Activated T-cell treated with anti-CD3 and anti-CD28 coated beads, Interleukin-2, amount 50 U/mL, for 48 hours (primary cell): ENCODE results near the gene CDH20.

ENCODE experiments used
- DNase-seq, 2 experiments: peaks; one replicate each; pipeline ENCODE4 v3.0.0-alpha.2; 2020

The CDH20 gene

GRCh38 chr18:61432590-61432989, 99.4 kb downstream of the CDH20 start:
- no peak for DNase-seq

- no peak for DNase-seq
Observed at GRCh38 chr18:61435064-61435652, 101.9 kb downstream of the CDH20 start.

- no peak for DNase-seq
Observed at GRCh38 chr18:61443081-61443725, 110.0 kb downstream of the CDH20 start.

GRCh38 chr18:61448316-61448715, 115.1 kb downstream of the CDH20 start:
- DNase-seq = no peak

GRCh38 chr18:61459896-61460648, 126.8 kb downstream of the CDH20 start:
- DNase-seq = no peak

- no peak for DNase-seq
Observed at GRCh38 chr18:61464551-61465142, 131.4 kb downstream of the CDH20 start.

- no peak for DNase-seq
Observed at GRCh38 chr18:61466736-61467135, 133.5 kb downstream of the CDH20 start.

- no peak for DNase-seq
Observed at GRCh38 chr18:61470031-61470674, 136.9 kb downstream of the CDH20 start.

- no peak for DNase-seq
Observed at GRCh38 chr18:61471541-61471940, 138.3 kb downstream of the CDH20 start.

GRCh38 chr18:61471942-61472341, 138.7 kb downstream of the CDH20 start:
- no peak for DNase-seq

GRCh38 chr18:61474341-61474740, 141.1 kb downstream of the CDH20 start:
- no peak for DNase-seq

- DNase-seq = no peak
Observed at GRCh38 chr18:61474918-61475317, 141.7 kb downstream of the CDH20 start.

- no peak for DNase-seq
Observed at GRCh38 chr18:61475931-61476330, 142.7 kb downstream of the CDH20 start.

- no peak for DNase-seq
Observed at GRCh38 chr18:61489334-61489733, 156.1 kb downstream of the CDH20 start.

GRCh38 chr18:61496374-61496773, 163.1 kb downstream of the CDH20 start:
- no peak for DNase-seq

GRCh38 chr18:61497422-61497821, 164.2 kb downstream of the CDH20 start:
- DNase-seq = no peak

- peak in 1 of 2 experiments; percentile 15 for DNase-seq
Observed at GRCh38 chr18:61502472-61502871, 169.2 kb downstream of the CDH20 start.

- no peak for DNase-seq
Observed at GRCh38 chr18:61503688-61504087, 170.5 kb downstream of the CDH20 start.

GRCh38 chr18:61528961-61529360, 195.7 kb downstream of the CDH20 start:
- DNase-seq = no peak

GRCh38 chr18:61530681-61531080, 197.5 kb downstream of the CDH20 start:
- no peak for DNase-seq

- no peak for DNase-seq
Observed at GRCh38 chr18:61531182-61531581, 198.0 kb downstream of the CDH20 start.

GRCh38 chr18:61531891-61532290, 198.7 kb downstream of the CDH20 start:
- DNase-seq = no peak

GRCh38 chr18:61535401-61535800, 202.2 kb downstream of the CDH20 start:
- no peak for DNase-seq
